ENCODE measurements around the gene MUC22. TPM values are rescaled to one million over a fixed set of nuclear protein-coding genes. Genes with fewer than 3 reads are reported as not detected.
"Not testable (repeated sequence)": the region's sequence is repeated elsewhere in the genome, so short reads cannot be mapped to it uniquely, and the experiment has no call there.

MUC22 gene
- polyA plus RNA-seq, 1 experiment = not detected

DNA sequence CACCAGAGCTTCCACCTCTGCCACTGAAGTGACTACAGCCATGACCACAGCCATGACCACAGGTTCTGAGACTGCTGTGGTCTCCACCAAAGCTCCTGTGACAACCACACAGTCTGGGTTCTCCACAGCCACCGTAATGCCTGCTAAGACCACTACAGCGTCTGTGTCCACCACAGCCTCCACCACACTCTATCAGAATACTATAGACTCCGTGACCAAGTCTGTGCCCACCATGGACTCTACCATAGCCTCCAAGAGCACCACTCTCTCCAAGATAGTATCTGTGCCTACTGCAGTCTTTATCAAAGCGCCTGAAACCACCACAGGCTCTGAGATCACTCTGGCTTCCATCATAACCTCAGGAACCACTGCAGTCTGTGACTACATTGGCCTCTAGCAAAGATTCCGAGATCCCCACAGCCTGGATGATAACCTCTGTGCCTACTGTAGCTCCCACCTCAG lies 45.1 kb upstream of the MUC22 start:
- Histone ChIP-seq H3K27me3 (ENCODE audit: control insufficient read depth, insufficient read depth, low read length) (peaks cover 1% of the 10 kb centered on the region), H3K4me3 (ENCODE audit: low read depth, low read length) (no peak overlapping the region), H3K36me3 (ENCODE audit: control insufficient read depth, insufficient read depth, low read length) (no peaks in the 10 kb centered on the region)
- no peak for TF ChIP-seq CTCF (IDR thresholded peaks at IDR 0.05; ENCODE audit: insufficient read depth, low read depth, low read length)
- ChIA-PET CTCF (interaction anchor here (0.8 kb wide), 1 partner anchor 16 kb away, joined by 3 read pairs; no protein-coding TSS in a partner anchor), POLR2A (no interaction called here)
- DNase-seq (ENCODE audit: low read depth) = no peak

DNA sequence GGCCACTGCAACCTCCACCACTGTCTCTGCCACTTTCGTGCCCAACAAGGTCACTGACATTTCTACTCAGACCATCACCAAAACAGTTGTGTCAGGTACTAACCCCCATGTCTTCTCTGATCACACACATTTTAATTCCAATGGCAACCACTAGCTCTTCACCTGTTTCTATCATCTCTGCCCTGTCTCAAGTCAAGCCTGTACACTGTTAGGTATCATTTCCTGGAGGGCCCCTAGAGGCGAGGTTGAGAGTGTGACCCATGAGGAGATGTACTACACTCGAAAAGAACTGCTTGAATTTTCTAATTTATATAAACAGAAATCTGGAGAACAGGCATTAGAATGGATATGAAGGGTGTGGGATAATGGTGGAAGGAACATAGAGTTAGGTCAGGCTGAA lies 44.1 kb upstream of the MUC22 start:
- CTCF ChIA-PET = no interaction called here
- Histone ChIP-seq H3K36me3 (ENCODE audit: control insufficient read depth, insufficient read depth, low read length) (no peaks in the 10 kb centered on the region), H3K27me3 (ENCODE audit: control insufficient read depth, insufficient read depth, low read length) (peaks cover 1% of the 10 kb centered on the region), H3K4me3 (ENCODE audit: low read depth, low read length) (no peak overlapping the region)
- TF ChIP-seq CTCF (IDR thresholded peaks at IDR 0.05; ENCODE audit: insufficient read depth, low read depth, low read length) = no peak
- DNase-seq (ENCODE audit: low read depth) = no peak
- POLR2A ChIA-PET = no interaction called here

- POLR2A ChIA-PET; H3K36me3 ChIP-seq (ENCODE audit: control insufficient read depth, insufficient read depth, low read length); H3K4me3 ChIP-seq (ENCODE audit: low read depth, low read length); H3K27me3 ChIP-seq (ENCODE audit: control insufficient read depth, insufficient read depth, low read length); DNase-seq (ENCODE audit: low read depth): not testable (repeated sequence)
- CTCF ChIA-PET = interaction anchor here (2.6 kb wide), 1 partner anchor 13 kb away, joined by 7 read pairs; no protein-coding TSS in a partner anchor
Measured at GRCh38 chr6:30969171-30969570, 41.1 kb upstream of the MUC22 start.

- H3K4me3 ChIP-seq (ENCODE audit: low read depth, low read length) = no peak overlapping the region
- no peaks in the 10 kb centered on the region for H3K36me3 ChIP-seq (ENCODE audit: control insufficient read depth, insufficient read depth, low read length)
- POLR2A ChIA-PET = no interaction called here
- no peak for TF ChIP-seq CTCF (IDR thresholded peaks at IDR 0.05; ENCODE audit: insufficient read depth, low read depth, low read length)
- peaks cover 6% of the 10 kb centered on the region for H3K27me3 ChIP-seq (ENCODE audit: control insufficient read depth, insufficient read depth, low read length)
- CTCF ChIA-PET = interaction anchor here (1.9 kb wide), 1 partner anchor 10 kb away, joined by 5 read pairs; no protein-coding TSS in a partner anchor
- DNase-seq (ENCODE audit: low read depth) = no peak
Measured at GRCh38 chr6:30970946-30971345, 39.3 kb upstream of the MUC22 start.

GRCh38 chr6:30972816-30973215 lies 37.5 kb upstream of the MUC22 start:
- CTCF ChIA-PET = interaction anchor here (1.0 to 1.2 kb wide), 2 partner anchors 10 to 31 kb away, joined by 3 read pairs; no protein-coding TSS in a partner anchor
- Histone ChIP-seq H3K4me3 (ENCODE audit: low read depth, low read length) (no peak overlapping the region), H3K36me3 (ENCODE audit: control insufficient read depth, insufficient read depth, low read length) (no peaks in the 10 kb centered on the region), H3K27me3 (ENCODE audit: control insufficient read depth, insufficient read depth, low read length) (peaks cover 10% of the 10 kb centered on the region)
- no peak for DNase-seq (ENCODE audit: low read depth)
- no peak for TF ChIP-seq CTCF (IDR thresholded peaks at IDR 0.05; ENCODE audit: insufficient read depth, low read depth, low read length)
- POLR2A ChIA-PET = no interaction called here

Data from BJ (cell line).